GM13977 (cell line): ENCODE results near the gene SLC17A1.

Source experiments
- DNase-seq: peaks from one replicate; pipeline ENCODE4 v3.0.0; 2012; ENCODE audit warnings: low spot score
- CTCF ChIP-seq: IDR thresholded peaks from 2 replicates; pipeline ENCODE4 v1.5.1; 2012; ENCODE audit warnings: mild to moderate bottlenecking, control low read depth; ENCODE audit not compliant: insufficient read depth; ENCODE audit errors: extremely low read depth, missing control alignments
- in situ Hi-C: fragments of 300-500 bp; cut with MboI; formaldehyde crosslinking; loops from one replicate; pipeline ENCODE4 v1.12.0; 2022; ENCODE audit warnings: low sequenced_read_pairs, low pct_unique_long_range_greater_than_20kb, mixed read lengths, inconsistent platforms; ENCODE audit not compliant: unreplicated experiment

The SLC17A1 gene

GRCh38 chr6:25793970-25794369 is 37.9 kb downstream of the SLC17A1 start:
- DNase-seq, result no peak
- no peak for TF ChIP-seq CTCF
- in situ Hi-C loops, result loop anchor here (25.0 kb wide), 1 partner anchor 168 kb away; the partner anchor contains the start of gene TRIM38

GRCh38 chr6:25792016-25792415 is 39.8 kb downstream of the SLC17A1 start:
- TF ChIP-seq CTCF, result no peak
- in situ Hi-C loops, result loop anchor here (25.0 kb wide), 1 partner anchor 170 kb away; the partner anchor contains the start of gene TRIM38
- DNase-seq, result no peak

GRCh38 chr6:25789475-25789874 is 42.4 kb downstream of the SLC17A1 start:
- no peak for TF ChIP-seq CTCF
- DNase-seq, result no peak
- in situ Hi-C loops, result loop anchor here (25.0 kb wide), 1 partner anchor 173 kb away; the partner anchor contains the start of gene TRIM38

GRCh38 chr6:25788305-25788922 is 43.4 kb downstream of the SLC17A1 start:
- in situ Hi-C loops, result loop anchor here (25.0 kb wide), 1 partner anchor 174 kb away; the partner anchor contains the start of gene TRIM38
- peak; percentile 2 for DNase-seq

GRCh38 chr6:25787428-25787827 is 44.4 kb downstream of the SLC17A1 start:
- in situ Hi-C loops, result loop anchor here (25.0 kb wide), 1 partner anchor 175 kb away; the partner anchor contains the start of gene TRIM38
- DNase-seq, result no peak
- no peak for TF ChIP-seq CTCF

More at GRCh38 chr6:25788305-25788922, 43.4 kb downstream of the SLC17A1 start:
- TF ChIP-seq CTCF, result peak; percentile 45

- in situ Hi-C loops, result loop anchor here (25.0 kb wide), 1 partner anchor 181 kb away; the partner anchor contains the start of gene TRIM38
- no peak for TF ChIP-seq CTCF
These were observed 50.7 kb downstream of the SLC17A1 start for GRCh38 chr6:25781134-25781533.

More at GRCh38 chr6:25781134-25781533, 50.7 kb downstream of the SLC17A1 start:
- DNase-seq, result no peak
